NCI-H510A treated with DMSO at 0.1 percent for 48 hours (cell line): ENCODE data around the gene RREB1.
A peak's percentile ranks its signal among the peaks of the same experiment; 100 is the strongest.

ENCODE experiments used
- DNase-seq: peaks from one replicate; lab custom pipeline; 2025; lab: John Stamatoyannopoulos, UW

The RREB1 gene, protein sequence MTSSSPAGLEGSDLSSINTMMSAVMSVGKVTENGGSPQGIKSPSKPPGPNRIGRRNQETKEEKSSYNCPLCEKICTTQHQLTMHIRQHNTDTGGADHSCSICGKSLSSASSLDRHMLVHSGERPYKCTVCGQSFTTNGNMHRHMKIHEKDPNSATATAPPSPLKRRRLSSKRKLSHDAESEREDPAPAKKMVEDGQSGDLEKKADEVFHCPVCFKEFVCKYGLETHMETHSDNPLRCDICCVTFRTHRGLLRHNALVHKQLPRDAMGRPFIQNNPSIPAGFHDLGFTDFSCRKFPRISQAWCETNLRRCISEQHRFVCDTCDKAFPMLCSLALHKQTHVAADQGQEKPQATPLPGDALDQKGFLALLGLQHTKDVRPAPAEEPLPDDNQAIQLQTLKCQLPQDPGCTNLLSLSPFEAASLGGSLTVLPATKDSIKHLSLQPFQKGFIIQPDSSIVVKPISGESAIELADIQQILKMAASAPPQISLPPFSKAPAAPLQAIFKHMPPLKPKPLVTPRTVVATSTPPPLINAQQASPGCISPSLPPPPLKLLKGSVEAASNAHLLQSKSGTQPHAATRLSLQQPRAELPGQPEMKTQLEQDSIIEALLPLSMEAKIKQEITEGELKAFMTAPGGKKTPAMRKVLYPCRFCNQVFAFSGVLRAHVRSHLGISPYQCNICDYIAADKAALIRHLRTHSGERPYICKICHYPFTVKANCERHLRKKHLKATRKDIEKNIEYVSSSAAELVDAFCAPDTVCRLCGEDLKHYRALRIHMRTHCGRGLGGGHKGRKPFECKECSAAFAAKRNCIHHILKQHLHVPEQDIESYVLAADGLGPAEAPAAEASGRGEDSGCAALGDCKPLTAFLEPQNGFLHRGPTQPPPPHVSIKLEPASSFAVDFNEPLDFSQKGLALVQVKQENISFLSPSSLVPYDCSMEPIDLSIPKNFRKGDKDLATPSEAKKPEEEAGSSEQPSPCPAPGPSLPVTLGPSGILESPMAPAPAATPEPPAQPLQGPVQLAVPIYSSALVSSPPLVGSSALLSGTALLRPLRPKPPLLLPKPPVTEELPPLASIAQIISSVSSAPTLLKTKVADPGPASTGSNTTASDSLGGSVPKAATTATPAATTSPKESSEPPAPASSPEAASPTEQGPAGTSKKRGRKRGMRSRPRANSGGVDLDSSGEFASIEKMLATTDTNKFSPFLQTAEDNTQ (N-terminal part only)

GRCh38 chr6:7107578-7108195 lies at the start of gene RREB1:
RREB1 (plus strand) TSS chr6:7107961; CDS start chr6:7181912, 73,951 bp downstream.
- no peak for DNase-seq

DNA sequence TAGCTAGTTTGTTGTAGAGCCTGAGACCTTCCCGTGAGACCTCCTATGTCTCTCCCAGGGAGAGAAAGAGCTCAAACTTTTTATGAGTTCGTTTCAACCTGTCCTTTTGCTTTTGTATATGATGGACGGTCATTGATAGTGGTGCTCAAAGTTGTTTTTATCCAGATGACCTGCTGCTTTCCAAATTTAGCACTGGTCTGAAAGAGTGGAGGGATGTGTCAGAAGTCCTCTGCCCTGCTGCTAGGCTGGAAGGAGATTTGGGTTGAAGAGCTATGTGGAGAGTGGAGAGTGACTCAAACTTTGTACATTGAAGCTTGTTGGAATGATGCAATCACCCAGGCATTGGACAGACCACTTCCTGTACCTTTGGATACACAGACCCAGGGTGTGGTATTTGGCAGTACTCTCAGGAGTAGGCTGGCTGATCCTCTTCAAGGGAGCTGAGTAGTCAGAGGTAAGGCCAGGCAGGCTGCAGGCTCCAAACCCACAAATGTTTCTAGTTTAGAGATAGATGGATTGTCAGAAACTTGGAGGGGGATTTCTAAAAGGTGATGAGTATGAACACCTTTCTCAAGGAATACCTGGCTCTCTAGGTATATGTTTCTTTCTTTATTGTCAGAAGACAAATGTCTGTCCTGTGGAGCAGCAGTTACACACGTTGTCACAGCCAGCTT lies 49.4 kb upstream of the RREB1 start:
- peak; percentile 47 for DNase-seq

DNA sequence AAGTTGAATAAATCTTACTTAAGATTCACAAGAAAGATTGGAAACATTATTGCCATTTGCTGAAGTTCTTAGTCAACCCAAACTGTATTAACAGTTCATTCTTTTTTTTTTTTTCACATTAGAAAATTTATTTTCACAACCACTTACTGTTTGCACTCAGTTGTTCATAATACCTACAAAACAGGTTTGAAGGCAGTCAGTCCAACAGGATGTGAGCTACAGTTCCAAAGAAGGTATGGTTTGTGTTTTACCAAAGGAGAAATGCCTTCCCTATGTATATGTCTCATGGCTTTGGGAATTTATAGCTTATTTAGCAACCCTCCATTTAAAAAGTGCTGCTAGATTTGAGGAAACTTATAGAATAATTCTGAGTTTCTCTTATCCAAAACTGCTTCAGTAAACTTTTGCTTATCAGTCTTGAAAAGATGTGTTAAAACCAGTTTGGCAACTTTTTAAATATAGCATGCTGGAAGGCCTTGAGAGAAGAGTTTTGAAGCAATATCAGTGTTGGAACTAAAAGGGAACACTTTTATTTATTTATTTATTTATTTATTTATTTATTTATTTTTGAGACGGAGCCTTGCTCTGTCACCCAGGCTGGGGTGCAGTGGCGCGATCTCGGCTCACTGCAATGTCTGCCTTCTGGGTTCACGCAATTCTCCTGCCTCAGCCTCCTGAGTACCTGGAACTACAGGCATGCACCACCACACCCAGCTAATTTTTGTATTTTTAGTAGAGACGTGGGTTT lies 46.8 kb upstream of the RREB1 start:
- peak; percentile 62 for DNase-seq

GRCh38 chr6:7062451-7063162 lies 45.2 kb upstream of the RREB1 start:
- peak; percentile 56 for DNase-seq

DNA sequence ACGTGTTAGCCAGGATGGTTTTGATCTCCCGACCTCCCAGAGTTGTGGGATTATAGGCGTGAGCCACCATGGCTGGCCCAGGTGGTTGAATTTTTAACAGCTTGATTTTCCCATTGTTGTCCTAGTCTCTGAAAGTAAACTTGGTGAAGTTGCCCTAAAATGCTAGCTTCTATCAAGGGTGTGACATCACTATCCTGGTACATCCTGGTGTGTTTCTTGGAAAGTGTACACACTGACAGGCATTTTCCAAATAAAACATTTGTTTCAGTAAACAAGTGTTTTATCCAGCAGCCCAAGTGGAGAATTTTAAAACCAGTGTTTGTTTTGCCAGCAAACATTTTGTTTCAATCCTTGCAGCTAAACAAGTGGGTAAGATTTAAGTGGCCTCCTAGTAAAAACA lies 40.5 kb upstream of the RREB1 start:
- DNase-seq, result no peak

DNA sequence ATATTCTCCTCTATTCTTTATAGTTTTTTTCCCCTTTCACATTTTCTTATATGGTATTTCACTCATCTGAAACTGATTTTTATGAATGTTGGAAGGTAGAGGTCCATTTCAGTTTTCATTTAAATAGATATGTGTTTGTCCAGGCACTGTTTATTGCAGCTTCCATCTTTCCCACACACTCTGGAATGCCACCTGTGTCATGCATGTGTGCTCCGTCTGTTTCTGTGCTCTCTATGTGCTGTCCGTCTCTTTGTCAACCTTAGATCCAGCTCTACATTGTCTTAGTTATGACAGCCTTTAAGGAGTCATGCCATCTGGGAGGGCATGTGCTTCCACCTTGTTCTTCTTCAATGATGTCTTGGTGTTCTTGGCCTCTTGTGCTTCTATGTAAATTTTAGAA lies 36.4 kb upstream of the RREB1 start:
- DNase-seq, result no peak

GRCh38 chr6:7073082-7073820 lies 34.5 kb upstream of the RREB1 start:
- DNase-seq, result no peak

- DNase-seq, result no peak
Observed at GRCh38 chr6:7073821-7074525, 33.8 kb upstream of the RREB1 start.

- DNase-seq, result no peak
Observed at GRCh38 chr6:7074870-7075269, 32.9 kb upstream of the RREB1 start.

DNA sequence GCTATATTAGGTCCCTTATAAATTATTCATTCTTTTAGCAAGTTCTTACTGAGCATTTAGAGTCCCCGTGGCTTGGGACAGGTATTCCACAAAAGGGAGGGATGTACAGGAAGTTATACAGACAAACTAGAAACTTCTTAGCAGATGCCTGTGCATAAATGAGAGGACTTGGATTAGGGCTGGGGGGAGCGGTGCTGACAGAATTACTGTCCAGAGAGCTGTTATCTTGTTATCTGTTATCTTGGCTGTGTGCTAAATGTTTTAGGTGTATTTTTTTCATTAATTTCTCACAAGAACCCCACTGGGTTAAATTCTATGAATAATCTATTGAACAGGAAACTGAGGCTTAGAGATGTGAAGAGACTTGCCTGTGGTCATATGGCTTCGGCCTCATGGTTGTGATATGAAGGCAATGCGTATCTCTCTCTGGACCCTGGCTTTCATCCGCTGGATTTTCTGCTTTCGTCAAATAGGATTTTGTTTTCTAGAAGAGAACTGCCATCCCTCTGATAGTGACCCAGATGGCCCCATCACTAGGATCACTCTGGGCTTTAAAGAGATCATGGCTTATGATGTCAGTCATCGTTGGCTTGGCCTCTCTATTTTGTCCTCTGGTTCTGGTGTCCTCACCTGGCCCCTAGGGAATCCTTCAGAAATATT lies 32.3 kb upstream of the RREB1 start:
- DNase-seq, result no peak

DNA sequence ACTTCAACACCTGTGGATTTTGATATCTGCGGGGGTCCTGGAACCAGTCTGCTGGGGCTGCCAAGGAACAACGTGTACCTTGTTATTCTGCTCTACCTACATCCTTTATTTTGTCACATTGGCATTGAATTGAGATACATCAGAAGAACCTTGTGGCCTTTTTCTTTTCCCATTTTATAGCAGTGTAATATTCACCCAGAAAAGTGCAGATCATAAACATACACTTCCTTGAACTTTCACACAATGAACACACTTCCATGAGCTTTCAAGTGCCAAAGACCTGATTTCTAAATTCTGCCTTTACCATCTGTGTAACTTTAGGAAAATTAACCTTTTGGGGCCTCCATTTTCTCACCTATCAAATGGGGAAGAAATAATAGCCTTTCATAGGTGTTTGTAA lies 29.9 kb upstream of the RREB1 start:
- no peak for DNase-seq

- DNase-seq, result no peak
Observed at GRCh38 chr6:7078856-7079255, 28.9 kb upstream of the RREB1 start.

DNA sequence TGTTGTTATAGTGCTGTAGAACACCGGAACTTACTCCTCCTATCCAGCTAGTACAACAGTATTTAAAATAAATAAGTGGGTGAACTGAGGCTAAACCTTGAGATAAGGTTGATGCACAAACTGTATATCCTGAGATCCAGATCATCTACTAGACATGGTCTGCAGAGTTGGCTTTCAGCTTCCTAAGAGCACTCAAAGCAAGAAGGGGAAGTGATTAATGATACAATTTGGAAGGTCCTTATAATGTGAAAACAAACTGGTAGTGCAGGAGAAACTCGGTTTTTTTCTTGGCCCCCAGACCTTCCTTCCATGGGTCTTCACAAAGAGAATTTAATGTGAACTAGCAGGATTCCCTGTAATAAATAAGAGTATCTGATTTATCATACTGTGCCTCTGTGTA lies 27.4 kb upstream of the RREB1 start:
- DNase-seq, result no peak

DNA sequence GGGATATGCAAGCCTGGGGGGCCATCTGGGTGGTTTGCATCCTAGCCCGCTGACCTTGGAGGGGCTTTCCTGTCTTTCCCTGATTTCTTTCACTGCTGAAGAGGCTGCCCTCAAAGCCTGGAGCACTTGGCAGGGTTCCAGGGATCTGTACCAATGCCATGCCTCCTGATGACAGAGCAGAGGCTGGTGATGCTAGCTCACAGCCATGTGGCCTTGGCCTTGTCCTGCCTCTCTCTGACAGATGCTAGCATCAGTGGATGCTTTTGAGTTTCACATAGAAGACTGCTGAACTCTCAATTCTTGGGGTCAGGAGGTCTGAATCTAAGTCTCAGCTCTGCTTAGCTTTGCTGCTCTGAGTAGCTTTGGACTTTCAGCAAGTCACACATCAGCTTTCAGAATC lies 21.9 kb upstream of the RREB1 start:
- peak; percentile 31 for DNase-seq

- DNase-seq, result no peak
Observed at GRCh38 chr6:7086488-7086887, 21.3 kb upstream of the RREB1 start.

DNA sequence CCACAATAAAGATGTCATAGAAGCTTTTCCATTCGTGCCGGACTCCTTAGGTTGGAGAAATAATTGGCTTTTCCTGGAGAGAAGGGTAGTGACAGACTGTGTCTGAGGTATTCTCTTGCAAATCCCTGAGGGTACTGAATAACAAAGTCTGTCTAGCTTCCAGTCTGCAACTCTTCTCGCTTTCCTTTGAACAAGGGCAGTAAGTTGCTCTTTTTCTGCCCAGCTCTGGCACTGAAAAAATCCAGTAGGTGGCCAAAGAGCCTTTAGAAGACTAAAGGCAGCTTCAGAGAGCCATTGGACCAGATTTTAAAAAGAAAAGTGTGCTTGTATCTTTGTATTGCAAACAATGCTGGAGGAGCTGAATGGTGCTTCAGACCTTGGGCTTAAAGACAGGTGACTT lies 20.7 kb upstream of the RREB1 start:
- no peak for DNase-seq

DNA sequence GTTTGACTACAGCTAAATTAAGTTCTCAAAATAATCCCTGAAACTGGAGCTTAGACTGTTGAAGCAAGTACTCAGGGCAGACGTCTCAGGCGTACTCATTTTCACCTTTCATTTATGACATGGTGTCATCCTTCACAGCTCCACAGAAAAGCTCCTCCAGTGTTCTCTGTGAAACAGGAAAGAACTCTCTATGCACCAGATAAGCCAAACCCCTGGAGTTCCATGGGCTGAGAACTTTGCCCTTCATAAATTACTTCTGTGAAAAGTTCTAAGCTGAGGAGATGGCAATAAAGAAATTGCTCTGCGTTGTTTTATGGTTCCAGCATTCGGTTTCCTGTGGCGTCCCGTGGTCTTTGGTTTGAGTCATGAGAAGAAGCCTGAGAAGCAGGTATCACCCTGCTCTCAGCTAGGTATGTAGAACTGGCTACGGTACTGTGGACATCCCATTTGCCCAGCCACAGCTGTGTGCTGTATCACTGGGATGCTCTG lies 20.2 kb upstream of the RREB1 start:
- DNase-seq, result no peak
